H1 (cell line): ENCODE measurements around the gene DPYSL4. TPM values are rescaled to one million over a fixed set of nuclear protein-coding genes. Genes with fewer than 3 reads are reported as not detected.

ENCODE experiments used
- CTCF ChIA-PET: fragments of 300-600 bp; sonication (Branson Sonifier 250); formaldehyde crosslinking; loops from one replicate; lab custom pipeline; 2021; ENCODE audit not compliant: partially characterized antibody; lab: Charles Lee
- POLR2A ChIA-PET: fragments of 300-600 bp; sonication (Branson Sonifier 250); formaldehyde crosslinking; loops from one replicate; lab custom pipeline; 2021; ENCODE audit warnings: inconsistent platforms; ENCODE audit not compliant: partially characterized antibody; lab: Charles Lee
- DNase-seq, 2 experiments: peaks; one replicate each; pipeline versions ENCODE4 v3.0.0 to v3.0.0-alpha.2; 2010 to 2022; ENCODE audit warnings: low spot score in 2 of 2, low read depth in 1 of 2, mixed read lengths in 1 of 2
- FAIRE-seq: peaks from 2 replicates; lab custom pipeline; 2011; peaks lifted over from hg19 to GRCh38; lab: Jason Lieb, UNC
- H2AFZ ChIP-seq: 2 replicates; pipeline ENCODE4 v1.8.1; 2012; ENCODE audit warnings: low read length, inconsistent platforms
- H2AK5ac ChIP-seq: 2 replicates; pipeline ENCODE4 v1.6.1; 2013; ENCODE audit warnings: low read depth, low read length
- H2BK120ac ChIP-seq: replicated peaks from 2 replicates; pipeline ENCODE3; 2013; ENCODE audit warnings: low read depth, low read length, inconsistent platforms
- H2BK12ac ChIP-seq: 2 replicates; pipeline ENCODE4 v1.6.1; 2013; ENCODE audit warnings: low read depth, low read length
- H2BK15ac ChIP-seq: 2 replicates; pipeline ENCODE4 v1.6.1; 2013; ENCODE audit warnings: low read length
- H2BK20ac ChIP-seq: 2 replicates; pipeline ENCODE4 v1.6.1; 2013; ENCODE audit warnings: low read length
- H2BK5ac ChIP-seq: 2 replicates; pipeline ENCODE4 v1.6.1; 2013; ENCODE audit warnings: low read depth, low read length
- H3K14ac ChIP-seq: 2 replicates; pipeline ENCODE4 v1.6.1; 2013; ENCODE audit warnings: inconsistent platforms; ENCODE audit not compliant: insufficient read length
- H3K18ac ChIP-seq: 2 replicates; pipeline ENCODE4 v1.6.1; 2013; ENCODE audit warnings: low read length; ENCODE audit errors: extremely low read depth
- H3K23ac ChIP-seq: 2 replicates; pipeline ENCODE4 v1.6.1; 2013; ENCODE audit warnings: inconsistent platforms; ENCODE audit not compliant: insufficient read length
- H3K23me2 ChIP-seq: 2 replicates; pipeline ENCODE4 v1.6.1; 2013; ENCODE audit warnings: low read depth, low read length
- H3K27ac ChIP-seq: 2 replicates; pipeline ENCODE4 v1.6.1; 2011; ENCODE audit warnings: low read depth, low read length, inconsistent platforms
- H3K27me3 ChIP-seq, 4 experiments: replicated peaks in 1 of 4; 1 replicate in 1 of 4; 2 replicates in 3 of 4; pipeline versions ENCODE4 v1.6.1 to v1.8.1; 2011 to 2013; ENCODE audit warnings: low read length in 3 of 4, mild to moderate bottlenecking in 3 of 4, inconsistent platforms in 2 of 4, mixed read lengths in 2 of 4, moderate library complexity in 1 of 4; ENCODE audit not compliant: control insufficient read depth in 3 of 4, insufficient read depth in 3 of 4; ENCODE audit errors: extremely low read depth in 1 of 4
- H3K36me3 ChIP-seq, 4 experiments: 2 replicates each; pipeline versions ENCODE4 v1.6.1 to v1.8.1; 2011 to 2013; ENCODE audit warnings: mild to moderate bottlenecking in 4 of 4, low read length in 3 of 4, moderate library complexity in 2 of 4, control low read depth in 1 of 4, inconsistent platforms in 1 of 4; ENCODE audit not compliant: insufficient read depth in 4 of 4, control insufficient read depth in 2 of 4
- H3K4ac ChIP-seq: replicated peaks from 2 replicates; pipeline ENCODE3; 2013; ENCODE audit warnings: low read length, low read depth, mixed read lengths, inconsistent platforms; ENCODE audit not compliant: insufficient read length
- H3K4me1 ChIP-seq, 4 experiments: replicated peaks in 1 of 4; 1 replicate in 1 of 4; 2 replicates in 3 of 4; pipeline versions ENCODE4 v1.6.1 to v1.8.1; 2011 to 2013; ENCODE audit warnings: low read length in 3 of 4, inconsistent platforms in 2 of 4, mixed read lengths in 1 of 4; ENCODE audit not compliant: insufficient read depth in 4 of 4, control insufficient read depth in 3 of 4
- H3K4me2 ChIP-seq, 2 experiments: 2 replicates each; pipeline versions ENCODE4 v1.6.1 to v1.8.1; 2011 to 2013; ENCODE audit warnings: low read depth in 2 of 2, low read length in 2 of 2, control low read depth in 1 of 2, inconsistent platforms in 1 of 2, mild to moderate bottlenecking in 1 of 2; ENCODE audit not compliant: insufficient read depth in 1 of 2
- H3K4me3 ChIP-seq, 4 experiments: fragments of 200-600, 300-600 bp in 1 of 4; sonication (generic), shearing (Covaris generic), sonication (Bioruptor Twin) in 1 of 4; 2 replicates each; pipeline versions ENCODE4 v1.5.1 to v1.8.1; 2011 to 2016; ENCODE audit warnings: low read length in 4 of 4, low read depth in 3 of 4, control low read depth in 2 of 4, inconsistent platforms in 2 of 4, mild to moderate bottlenecking in 2 of 4, mixed read lengths in 1 of 4, moderate library complexity in 1 of 4; ENCODE audit not compliant: insufficient read depth in 2 of 4; ENCODE audit errors: extremely low read depth in 1 of 4
- H3K56ac ChIP-seq: replicated peaks from 2 replicates; pipeline ENCODE3; 2013; ENCODE audit warnings: low read depth, mild to moderate bottlenecking, mixed read lengths, low read length, inconsistent platforms; ENCODE audit not compliant: insufficient read length
- H3K79me1 ChIP-seq: 2 replicates; pipeline ENCODE4 v1.6.1; 2013; ENCODE audit warnings: low read depth, low read length, control low read depth
- H3K79me2 ChIP-seq, 2 experiments: 2 replicates each; pipeline versions ENCODE4 v1.6.1 to v1.8.1; 2012 to 2013; ENCODE audit warnings: low read length in 2 of 2, mild to moderate bottlenecking in 2 of 2, inconsistent platforms in 1 of 2; ENCODE audit not compliant: insufficient read depth in 2 of 2, control insufficient read depth in 1 of 2
- H3K9ac ChIP-seq, 4 experiments: replicated peaks in 1 of 4; 1 replicate in 1 of 4; 2 replicates in 3 of 4; pipeline versions ENCODE4 v1.6.1 to v1.8.1; 2011 to 2013; ENCODE audit warnings: low read depth in 3 of 4, low read length in 3 of 4, control low read depth in 2 of 4, mild to moderate bottlenecking in 2 of 4, moderate library complexity in 2 of 4, inconsistent platforms in 1 of 4; ENCODE audit errors: extremely low read depth in 1 of 4
- H3K9me3 ChIP-seq, 2 experiments: 2 replicates each; pipeline versions ENCODE4 v1.6.1 to v1.8.1; 2012 to 2013; ENCODE audit warnings: mild to moderate bottlenecking in 2 of 2, moderate library complexity in 2 of 2, control low read depth in 1 of 2, inconsistent platforms in 1 of 2, low read depth in 1 of 2, low read length in 1 of 2, mixed read lengths in 1 of 2; ENCODE audit not compliant: insufficient read depth in 2 of 2
- H4K20me1 ChIP-seq, 2 experiments: replicated peaks in 1 of 2; 2 replicates each; pipeline versions ENCODE3 to v1.8.1; 2011 to 2013; ENCODE audit warnings: inconsistent platforms in 2 of 2, low read length in 2 of 2, mild to moderate bottlenecking in 1 of 2; ENCODE audit not compliant: insufficient read depth in 2 of 2, control insufficient read depth in 1 of 2
- H4K5ac ChIP-seq: 2 replicates; pipeline ENCODE4 v1.6.1; 2013; ENCODE audit warnings: low read length, low read depth, mixed read lengths, inconsistent platforms; ENCODE audit not compliant: insufficient read length
- H4K8ac ChIP-seq: 2 replicates; pipeline ENCODE4 v1.8.0; 2013; ENCODE audit warnings: mild to moderate bottlenecking, moderate library complexity, low read length, inconsistent platforms; ENCODE audit not compliant: insufficient read depth; ENCODE audit errors: extremely low read depth
- H4K91ac ChIP-seq: replicated peaks from 2 replicates; pipeline ENCODE3; 2013; ENCODE audit warnings: low read length, mixed read lengths, inconsistent platforms; ENCODE audit not compliant: insufficient read length
- CTCF ChIP-seq, 3 experiments: IDR thresholded peaks; 1 replicate in 2 of 3; 2 replicates in 1 of 3; pipeline versions ENCODE4 v1.5.1 to v1.6.1; 2011; ENCODE audit warnings: low read length in 3 of 3, mild to moderate bottlenecking in 3 of 3, inconsistent platforms in 2 of 3, low read depth in 1 of 3, moderate library complexity in 1 of 3; ENCODE audit not compliant: insufficient read depth in 1 of 3; ENCODE audit errors: control extremely low read depth in 1 of 3
- GABPA ChIP-seq: IDR thresholded peaks from 2 replicates; pipeline ENCODE4 v1.6.1; 2011; ENCODE audit warnings: mild to moderate bottlenecking, low read length, moderate library complexity, borderline replicate concordance; ENCODE audit not compliant: insufficient read depth
- KDM1A ChIP-seq: fragments of 200-600, 300-600 bp; sonication (generic); IDR thresholded peaks from 2 replicates; pipeline ENCODE4 v1.7.1; 2016; ENCODE audit warnings: mild to moderate bottlenecking, low read length, borderline replicate concordance
- SP4 ChIP-seq: IDR thresholded peaks from 2 replicates; pipeline ENCODE4 v1.6.1; 2012; ENCODE audit warnings: low read length, inconsistent platforms
- YY1 ChIP-seq: IDR thresholded peaks from 2 replicates; pipeline ENCODE4 v1.6.1; 2011; ENCODE audit warnings: low read depth, mild to moderate bottlenecking, low read length
- WGBS, 2 experiments: shearing (Covaris generic) in 1 of 2; methylation state at CpG; one replicate each; pipeline versions ENCODE4 v1.1.6 to v1.1.7; 2013 to 2015; ENCODE audit warnings: low lambda C conversion rate in 2 of 2, mixed read lengths in 2 of 2, inconsistent platforms in 1 of 2, low coverage in 1 of 2, missing lambda C conversion rate in 1 of 2; ENCODE audit not compliant: insufficient replicate concordance in 2 of 2, insufficient coverage in 1 of 2, insufficient read length in 1 of 2; ENCODE audit errors: extremely low coverage in 1 of 2, missing lambda C conversion rate in 1 of 2; 5-methylcytosine and 5-hydroxymethylcytosine counted together
- polyA plus RNA-seq, 7 experiments: library from polyadenylated mRNA; depleted of rRNA in 3 of 7; stranded (reverse) in 5 of 7; unstranded in 2 of 7; fragments of >200 nt in 5 of 7; fragments of 200-250 nt in 2 of 7; gene quantifications; 1 replicate in 5 of 7; 2 replicates in 1 of 7; 4 replicates in 1 of 7; pipeline versions ENCODE4 v1.2.1 to v1.2.3, GENCODE V29; 2011 to 2013; ENCODE audit warnings: missing spikeins in 2 of 7, mixed read lengths in 2 of 7
- total RNA-seq: library from RNA; stranded (reverse); fragmentation: NEBNext Ultra II Directional; extraction: Animal tissue kit (Norgen Biotek cat#: 25700); gene quantifications from 2 replicates; pipeline ENCODE4 v1.2.1, GENCODE V29; 2021
- TF ChIP-seq, protein P1 (sequence below): IDR thresholded peaks from 2 replicates; pipeline ENCODE4 v1.6.1; 2011; ENCODE audit warnings: low read length, improper control_type of control experiment
- TF ChIP-seq, protein P2 (sequence below): IDR thresholded peaks from 2 replicates; pipeline ENCODE4 v1.6.1; 2012; ENCODE audit warnings: inconsistent platforms
- TF ChIP-seq, protein P3 (sequence below): IDR thresholded peaks from 2 replicates; pipeline ENCODE4 v1.6.1; 2012; ENCODE audit warnings: inconsistent platforms

Gene DPYSL4
- total and polyA plus RNA-seq, 2 of the 8 experiments (the other 6 are each of a cell fraction or from before 2014, with no cell fraction given) = 12.9 to 15.2 TPM

GRCh38 chr10:132155723-132156381 lies 30.9 kb upstream of the DPYSL4 start:
- no peak overlapping the region for H3K9ac ChIP-seq
- WGBS, 2 experiments = 77% methylated on average over 14 of the region's 15 CpGs; no CpG with 5 or more reads in 1 of the 2 experiments
- no peak overlapping the region for H2AFZ ChIP-seq
- peaks cover 9% of the 10 kb centered on the region for H3K23me2 ChIP-seq
- H3K23ac ChIP-seq = no peak overlapping the region
- POLR2A ChIA-PET = interaction anchor here (1.1 kb wide), 1 partner anchor 13 kb away, joined by 4 read pairs; no protein-coding TSS in a partner anchor
- no peaks in the 10 kb centered on the region for H3K9me3 ChIP-seq
- no peak overlapping the region for H2BK5ac ChIP-seq
- no peaks in the 10 kb centered on the region; the same call in 1 of the 2 replicates for H3K79me1 ChIP-seq
- H3K18ac ChIP-seq = no peak overlapping the region
- no peaks in the 10 kb centered on the region; a peak in 2 of 7 replicates for H3K4me1 ChIP-seq
- H3K4ac ChIP-seq = no peak overlapping the region
- no peak overlapping the region for H3K14ac ChIP-seq
- no peak overlapping the region for H2BK20ac ChIP-seq
- H3K4me3 ChIP-seq = no peak overlapping the region
- no peaks in the 10 kb centered on the region; a peak in 1 of 8 replicates for H3K36me3 ChIP-seq
- DNase-seq = no peak
- no peak for FAIRE-seq
- H4K5ac ChIP-seq = no peak overlapping the region
- H4K8ac ChIP-seq = no peak overlapping the region
- H2BK12ac ChIP-seq = no peak overlapping the region
- no peak overlapping the region for H2BK15ac ChIP-seq
- H2BK120ac ChIP-seq = no peak overlapping the region
- no peak overlapping the region for H3K27ac ChIP-seq
- H3K79me2 ChIP-seq = no peaks in the 10 kb centered on the region
- H4K20me1 ChIP-seq = peaks cover 0 to 2% of the 10 kb centered on the region in 2 experiments
- H2AK5ac ChIP-seq = no peak overlapping the region; the same call in 1 of the 2 replicates
- H4K91ac ChIP-seq = no peak overlapping the region
- no peak overlapping the region for H3K56ac ChIP-seq
- H3K4me2 ChIP-seq = no peak overlapping the region
- no peaks in the 10 kb centered on the region for H3K27me3 ChIP-seq
- CTCF ChIA-PET = interaction anchor here (1.8 kb wide), 1 partner anchor 14 kb away, joined by 4 read pairs; no protein-coding TSS in a partner anchor
- TF ChIP-seq SP4 (no peak), GABPA (no peak), YY1 (no peak), CTCF (IDR thresholded peaks at IDR 0.05; ENCODE audit: control extremely low read depth in 1 of 3, insufficient read depth in 1 of 3, low read depth in 1 of 3, low read length in 3 of 3) (no peak), KDM1A (no peak)
- TF ChIP-seq, protein P1, sequence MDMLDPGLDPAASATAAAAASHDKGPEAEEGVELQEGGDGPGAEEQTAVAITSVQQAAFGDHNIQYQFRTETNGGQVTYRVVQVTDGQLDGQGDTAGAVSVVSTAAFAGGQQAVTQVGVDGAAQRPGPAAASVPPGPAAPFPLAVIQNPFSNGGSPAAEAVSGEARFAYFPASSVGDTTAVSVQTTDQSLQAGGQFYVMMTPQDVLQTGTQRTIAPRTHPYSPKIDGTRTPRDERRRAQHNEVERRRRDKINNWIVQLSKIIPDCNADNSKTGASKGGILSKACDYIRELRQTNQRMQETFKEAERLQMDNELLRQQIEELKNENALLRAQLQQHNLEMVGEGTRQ = no peak
- TF ChIP-seq, protein P2, sequence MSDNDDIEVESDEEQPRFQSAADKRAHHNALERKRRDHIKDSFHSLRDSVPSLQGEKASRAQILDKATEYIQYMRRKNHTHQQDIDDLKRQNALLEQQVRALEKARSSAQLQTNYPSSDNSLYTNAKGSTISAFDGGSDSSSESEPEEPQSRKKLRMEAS = no peak
- TF ChIP-seq, protein P3, sequence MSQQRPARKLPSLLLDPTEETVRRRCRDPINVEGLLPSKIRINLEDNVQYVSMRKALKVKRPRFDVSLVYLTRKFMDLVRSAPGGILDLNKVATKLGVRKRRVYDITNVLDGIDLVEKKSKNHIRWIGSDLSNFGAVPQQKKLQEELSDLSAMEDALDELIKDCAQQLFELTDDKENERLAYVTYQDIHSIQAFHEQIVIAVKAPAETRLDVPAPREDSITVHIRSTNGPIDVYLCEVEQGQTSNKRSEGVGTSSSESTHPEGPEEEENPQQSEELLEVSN = no peak
